Common myeloid progenitor, CD34-positive (primary cell): ENCODE data around the gene CLIP4.

Source experiments
- CTCF ChIA-PET: fragments of 350-600 bp; sonication (Branson Sonifier 250); formaldehyde crosslinking; loops from one replicate; lab custom pipeline; 2021; ENCODE audit warnings: antibody characterized with exemption; lab: Charles Lee
- POLR2A ChIA-PET: fragments of 350-600 bp; sonication (Branson Sonifier 250); formaldehyde crosslinking; loops from one replicate; lab custom pipeline; 2021; ENCODE audit warnings: antibody characterized with exemption; lab: Charles Lee
- DNase-seq, 3 donors: peaks; one replicate each; pipeline versions ENCODE4 v3.0.0 to v3.0.0-alpha.2; 2013
- H3K27ac ChIP-seq, 2 experiments: 1 replicate in 1 of 2; 2 replicates in 1 of 2; pipeline ENCODE4 v1.7.0; 2013; ENCODE audit warnings: inconsistent platforms in 2 of 2, low read length in 2 of 2, mild to moderate bottlenecking in 2 of 2, low read depth in 1 of 2, moderate library complexity in 1 of 2; ENCODE audit not compliant: severe bottlenecking in 2 of 2, insufficient read depth in 1 of 2, poor library complexity in 1 of 2
- H3K27me3 ChIP-seq, 5 experiments: replicated peaks in 2 of 5; 1 replicate in 3 of 5; 2 replicates in 2 of 5; pipeline versions ENCODE4 v1.6.1 to v1.7.0; 2013; ENCODE audit warnings: low read length in 4 of 5, mild to moderate bottlenecking in 2 of 5, moderate library complexity in 2 of 5, inconsistent platforms in 1 of 5; ENCODE audit not compliant: insufficient read depth in 5 of 5, control insufficient read depth in 4 of 5
- H3K36me3 ChIP-seq, 4 experiments: 1 replicate in 2 of 4; 2 replicates in 2 of 4; pipeline versions ENCODE4 v1.6.1 to v1.7.0; 2013; ENCODE audit warnings: low read length in 3 of 4, control low read depth in 1 of 4, mild to moderate bottlenecking in 1 of 4; ENCODE audit not compliant: control insufficient read depth in 4 of 4, insufficient read depth in 4 of 4
- H3K4me1 ChIP-seq, 4 experiments: 1 replicate in 3 of 4; 2 replicates in 1 of 4; pipeline versions ENCODE4 v1.6.1 to v1.7.1; 2013; ENCODE audit warnings: low read length in 3 of 4, mild to moderate bottlenecking in 3 of 4, control low read depth in 1 of 4, inconsistent platforms in 1 of 4, moderate library complexity in 1 of 4; ENCODE audit not compliant: control insufficient read depth in 4 of 4, insufficient read depth in 4 of 4; ENCODE audit errors: control extremely low read depth in 1 of 4
- H3K4me3 ChIP-seq, 7 experiments: 1 replicate in 4 of 7; 2 replicates in 3 of 7; pipeline versions ENCODE4 v1.5.1 to v1.7.0; 2013; ENCODE audit warnings: mild to moderate bottlenecking in 7 of 7, low read length in 6 of 7, moderate library complexity in 6 of 7, inconsistent platforms in 2 of 7, low read depth in 2 of 7, control low read depth in 1 of 7; ENCODE audit not compliant: insufficient read depth in 4 of 7, control insufficient read depth in 1 of 7; ENCODE audit errors: extremely low read depth in 1 of 7
- H3K9me3 ChIP-seq, 5 experiments: 1 replicate in 4 of 5; 2 replicates in 1 of 5; pipeline versions ENCODE4 v1.6.1 to v1.7.1; 2013; ENCODE audit warnings: low read length in 4 of 5, mild to moderate bottlenecking in 2 of 5, inconsistent platforms in 1 of 5, low read depth in 1 of 5, moderate library complexity in 1 of 5; ENCODE audit not compliant: control insufficient read depth in 4 of 5, insufficient read depth in 2 of 5; ENCODE audit errors: control extremely low read depth in 1 of 5
- WGBS: methylation state at CpG from one replicate; pipeline ENCODE4 v1.1.5; 2013; ENCODE audit not compliant: insufficient coverage; 5-methylcytosine and 5-hydroxymethylcytosine counted together

Gene CLIP4

GRCh38 chr2:29218071-29218470, 102.9 kb downstream of the CLIP4 start:
- CTCF ChIA-PET: no interaction called here
- 100% methylated on average over 4 of the region's 6 CpGs for WGBS

GRCh38 chr2:29218550-29219125, 103.4 kb downstream of the CLIP4 start:
- no peak overlapping the region for H3K4me3 ChIP-seq
- no peaks in the 10 kb centered on the region for H3K36me3 ChIP-seq
- no peaks in the 10 kb centered on the region for H3K9me3 ChIP-seq
- H3K27me3 ChIP-seq: peaks cover 0 to 22% (median 5%) of the 10 kb centered on the region in 5 experiments
- POLR2A ChIA-PET: no interaction called here
- CTCF ChIA-PET: no interaction called here
- peaks cover 0 to 4% (median 0%) of the 10 kb centered on the region in 4 experiments for H3K4me1 ChIP-seq
- no peak for DNase-seq
- 70% methylated on average over 1 of the region's 4 CpGs for WGBS
- H3K27ac ChIP-seq: no peak overlapping the region

More at GRCh38 chr2:29218071-29218470, 102.9 kb downstream of the CLIP4 start:
- H3K27me3 ChIP-seq: peaks cover 0 to 19% (median 5%) of the 10 kb centered on the region in 5 experiments
- no peak overlapping the region for H3K4me3 ChIP-seq
- POLR2A ChIA-PET: no interaction called here
- H3K36me3 ChIP-seq: no peaks in the 10 kb centered on the region
- no peaks in the 10 kb centered on the region for H3K9me3 ChIP-seq
- no peak overlapping the region for H3K27ac ChIP-seq
- DNase-seq: no peak
- peaks cover 0 to 6% (median 0%) of the 10 kb centered on the region in 4 experiments for H3K4me1 ChIP-seq

- Histone ChIP-seq H3K27ac (no peak overlapping the region), H3K9me3 (no peaks in the 10 kb centered on the region), H3K36me3 (no peaks in the 10 kb centered on the region), H3K4me3 (no peak overlapping the region), H3K27me3 (peaks cover 0 to 29% (median 5%) of the 10 kb centered on the region in 5 experiments), H3K4me1 (no peaks in the 10 kb centered on the region)
- 100% methylated on average over 1 of the region's 4 CpGs for WGBS
- CTCF ChIA-PET: no interaction called here
- POLR2A ChIA-PET: no interaction called here
- no peak for DNase-seq
These were observed 104.2 kb downstream of the CLIP4 start for GRCh38 chr2:29219374-29219773.

- no peaks in the 10 kb centered on the region for H3K4me1 ChIP-seq
- 94% methylated on average over 12 of the region's 12 CpGs for WGBS
- no peak overlapping the region for H3K4me3 ChIP-seq
- no peak for DNase-seq
- peaks cover 0 to 40% (median 13%) of the 10 kb centered on the region in 5 experiments for H3K27me3 ChIP-seq
- CTCF ChIA-PET: no interaction called here
- no peaks in the 10 kb centered on the region for H3K36me3 ChIP-seq
- no peak overlapping the region for H3K27ac ChIP-seq
- no peaks in the 10 kb centered on the region for H3K9me3 ChIP-seq
- POLR2A ChIA-PET: no interaction called here
These were observed 105.5 kb downstream of the CLIP4 start for GRCh38 chr2:29220506-29221270.

- Histone ChIP-seq H3K27me3 (peaks cover 0 to 58% (median 13%) of the 10 kb centered on the region in 5 experiments), H3K4me3 (no peak overlapping the region), H3K36me3 (no peaks in the 10 kb centered on the region), H3K27ac (no peak overlapping the region), H3K9me3 (no peaks in the 10 kb centered on the region), H3K4me1 (no peaks in the 10 kb centered on the region)
- no peak for DNase-seq
- ChIA-PET CTCF (no interaction called here), POLR2A (no interaction called here)
- 96% methylated on average over 7 of the region's 11 CpGs for WGBS
These were observed 107.4 kb downstream of the CLIP4 start for GRCh38 chr2:29222381-29223179.

GRCh38 chr2:29223257-29223656, 108.0 kb downstream of the CLIP4 start:
- H3K36me3 ChIP-seq: no peaks in the 10 kb centered on the region
- peaks cover 0 to 65% (median 13%) of the 10 kb centered on the region in 5 experiments for H3K27me3 ChIP-seq
- no peak for DNase-seq
- ChIA-PET CTCF (no interaction called here), POLR2A (no interaction called here)
- no peak overlapping the region for H3K27ac ChIP-seq
- no peak overlapping the region for H3K4me3 ChIP-seq
- no peaks in the 10 kb centered on the region for H3K9me3 ChIP-seq
- WGBS: 95% methylated on average over 4 of the region's 11 CpGs
- no peaks in the 10 kb centered on the region for H3K4me1 ChIP-seq
